Heart left ventricle (tissue), 16 donors: ENCODE data around the gene GTSE1. TPM values are rescaled to one million over a fixed set of nuclear protein-coding genes. Genes with fewer than 3 reads are reported as not detected.

ENCODE experiments used
- ATAC-seq, 4 donors: fragments of 200-7000 bp; cut with Tn5 transposase; one replicate each; pipeline ENCODE4 v1.9.1; 2020 to 2022; ENCODE audit warnings: moderate library complexity in 4 of 4, mild to moderate bottlenecking in 3 of 4, moderate number of reproducible peaks in 1 of 4
- DNase-seq, 5 donors: peaks; one replicate each; pipeline ENCODE4 v3.0.0-alpha.2; 2020
- H3K27ac ChIP-seq, 12 donors: fragments of 200-600 bp; sonication (generic) in 4 of 12; one replicate each; pipeline versions ENCODE4 v1.5.0 to v1.8.0; 2016 to 2022; ENCODE audit warnings: mild to moderate bottlenecking in 2 of 12
- H3K27me3 ChIP-seq, 9 donors: fragments of 200-600 bp; sonication (generic) in 2 of 9; one replicate each; pipeline versions ENCODE4 v1.5.1 to v1.8.0; 2016 to 2022; ENCODE audit warnings: mild to moderate bottlenecking in 3 of 9
- H3K36me3 ChIP-seq, 9 donors: fragments of 200-600 bp; sonication (generic) in 2 of 9; one replicate each; pipeline versions ENCODE4 v1.5.0 to v1.8.0; 2018 to 2022; ENCODE audit warnings: mild to moderate bottlenecking in 2 of 9
- H3K4me1 ChIP-seq, 12 donors: fragments of 200-600 bp; sonication (generic) in 4 of 12; one replicate each; pipeline versions ENCODE4 v1.5.0 to v1.8.0; 2016 to 2022; ENCODE audit warnings: mild to moderate bottlenecking in 3 of 12
- H3K4me3 ChIP-seq, 12 donors: fragments of 200-600 bp; sonication (generic) in 4 of 12; one replicate each; pipeline versions ENCODE4 v1.5.0 to v1.8.0; 2017 to 2022; ENCODE audit warnings: mild to moderate bottlenecking in 9 of 12, moderate library complexity in 4 of 12
- H3K9me3 ChIP-seq, 12 donors: fragments of 200-600 bp; sonication (generic) in 4 of 12; one replicate each; pipeline versions ENCODE4 v1.5.0 to v1.8.0; 2016 to 2022; ENCODE audit warnings: mild to moderate bottlenecking in 1 of 12
- CTCF ChIP-seq, 12 donors: fragments of 200-600 bp; sonication (generic) in 4 of 12; IDR thresholded peaks; one replicate each; pipeline versions ENCODE4 v1.5.0 to v1.8.0; 2018 to 2022; ENCODE audit warnings: antibody characterized with exemption in 12 of 12, mild to moderate bottlenecking in 5 of 12
- POLR2A ChIP-seq, 2 donors: fragments of 450-650 bp; IDR thresholded peaks; one replicate each; pipeline ENCODE4 v1.6.1; 2017; ENCODE audit warnings: antibody characterized with exemption in 2 of 2, mild to moderate bottlenecking in 2 of 2, moderate library complexity in 2 of 2
- WGBS, 4 donors: extraction: QIAGEN DNeasy Blood & Tissue Kit in 2 of 4; methylation state at CpG; one replicate each; pipeline versions ENCODE4 v1.1.5 to v1.1.7; 2013 to 2018; 5-methylcytosine and 5-hydroxymethylcytosine counted together
- intact Hi-C, 10 donors: fragments of 100-400 bp; cut with DNase I; formaldehyde crosslinking; loops; one replicate each; pipeline versions ENCODE4 v1.11.1 to v1.14.2; 2022
- polyA plus RNA-seq, 2 donors: library from polyadenylated mRNA; stranded (reverse); fragments of 200-250 nt; gene quantifications; one replicate each; pipeline ENCODE4 v1.2.3, GENCODE V29; 2013
- total RNA-seq, 9 donors: library from RNA; depleted of rRNA in 2 of 9; stranded (reverse); fragments of >200 nt in 2 of 9; fragmentation: NEBNext Ultra II Directional in 3 of 9; extraction: Animal tissue kit (Norgen Biotek cat#: 25700) in 3 of 9; gene quantifications; one replicate each; pipeline versions ENCODE4 v1.1.0 to v1.2.4, GENCODE V29; 2016 to 2023
- donor health status: ischemic (EF 13 %, LVEDD 7.1; RV severe dilation, severe dysfunction).
- donor health status: healthy with polysubstance abuse.
- donor health status: DM: no; HTN: yes; CAD: no.
- donor health status: DM: no; HTN: no; CAD: no.
- donor health status: ischemic (EF 25% LVEDD 6.9; RV normal size, moderate dysfunction).
- donor health status: ischemic (EF 25% LVEDD 5.7; RV mildly dilated, moderate dysfunction).
- donor health status: healthy.
- donor health status: DM: yes; HTN: yes; CAD: no.
- donor health status: ischemic (EF 35%, LVEDD 5.7; RV mildly dilated, moderate dysfunction).
- donor health status: nonischemic (EF 11% LVEDD 7.7; RV severe dilation, severe dysfunction).
- donor health status: DM: yes; HTN: yes; CAD: no.
- donor health status: PGD.
- donor health status: ischemic (EF 29% LVEDD 5.4; RV normal size, mild dysfunction).
- donor health status: nonischemic (EF 23%, LVEDD 6.1; RV moderate dilation, normal function).

Gene GTSE1
- total and polyA plus RNA-seq, 11 donors = 0.19 to 6.9 (median 0.59) TPM; not detected in 1

- Histone ChIP-seq H3K27me3 (no peaks in the 10 kb centered on the region), H3K9me3 (no peaks in the 10 kb centered on the region), H3K36me3 (peaks cover 0 to 74% (median 66%) of the 10 kb centered on the region in 9 donors), H3K4me3 (no peak overlapping the region), H3K4me1 (peaks cover 0 to 28% (median 14%) of the 10 kb centered on the region in 12 donors), H3K27ac (no peak overlapping the region)
- ATAC-seq (no peak), DNase-seq (no peak)
- 85 to 95% (median 93%) methylated on average over 7 to 12 of the region's 12 CpGs for WGBS, 4 donors
- intact Hi-C loops = no loop called here
- TF ChIP-seq POLR2A (IDR thresholded peaks at IDR 0.05) (no peak), CTCF (IDR thresholded peaks at IDR 0.05) (no peak)
Observed at GRCh38 chr22:46272762-46273431, 23.8 kb upstream of the GTSE1 start.

GRCh38 chr22:46273432-46274148 lies 23.1 kb upstream of the GTSE1 start:
- Histone ChIP-seq H3K9me3 (no peaks in the 10 kb centered on the region), H3K36me3 (peaks cover 0 to 81% (median 72%) of the 10 kb centered on the region in 9 donors), H3K4me1 (peaks cover 0 to 22% (median 10%) of the 10 kb centered on the region in 12 donors), H3K4me3 (no peak overlapping the region), H3K27ac (no peak overlapping the region), H3K27me3 (no peaks in the 10 kb centered on the region)
- TF ChIP-seq POLR2A (IDR thresholded peaks at IDR 0.05) = no peak
- TF ChIP-seq CTCF (IDR thresholded peaks at IDR 0.05) = no peak
- intact Hi-C loops = no loop called here
- peak in 1 of 4 donors; percentile 55 for ATAC-seq
- 62 to 79% (median 69%) methylated on average over 12 of the region's 12 CpGs for WGBS, 4 donors
- DNase-seq = no peak

- no peak for TF ChIP-seq POLR2A (IDR thresholded peaks at IDR 0.05)
- no peak for TF ChIP-seq CTCF (IDR thresholded peaks at IDR 0.05)
- WGBS, 4 donors = 93 to 97% (median 95%) methylated on average over 8 of the region's 8 CpGs
- no peak for ATAC-seq
- intact Hi-C loops = no loop called here
- no peak overlapping the region for H3K27ac ChIP-seq
- no peak overlapping the region for H3K4me3 ChIP-seq
- no peak for DNase-seq
- no peaks in the 10 kb centered on the region for H3K9me3 ChIP-seq
- peaks cover 0 to 17% (median 5%) of the 10 kb centered on the region in 12 donors for H3K4me1 ChIP-seq
- peaks cover 0 to 89% (median 80%) of the 10 kb centered on the region in 9 donors for H3K36me3 ChIP-seq
- no peaks in the 10 kb centered on the region for H3K27me3 ChIP-seq
Observed at GRCh38 chr22:46274381-46274780, 22.3 kb upstream of the GTSE1 start.

GRCh38 chr22:46275455-46276122 lies 21.1 kb upstream of the GTSE1 start:
- no peak for DNase-seq
- Histone ChIP-seq H3K36me3 (peaks cover 0 to 98% (median 83%) of the 10 kb centered on the region in 9 donors), H3K27ac (no peak overlapping the region), H3K27me3 (no peaks in the 10 kb centered on the region), H3K4me1 (peaks cover 0 to 24% (median 8%) of the 10 kb centered on the region in 12 donors), H3K4me3 (no peak overlapping the region), H3K9me3 (no peaks in the 10 kb centered on the region)
- WGBS, 4 donors = 71 to 81% (median 72%) methylated on average over 3 of the region's 3 CpGs
- intact Hi-C loops = no loop called here
- ATAC-seq = no peak
- TF ChIP-seq CTCF (IDR thresholded peaks at IDR 0.05) = no peak
- no peak for TF ChIP-seq POLR2A (IDR thresholded peaks at IDR 0.05)
